Measurements from ENCODE around the gene ATP2B1.

DNA sequence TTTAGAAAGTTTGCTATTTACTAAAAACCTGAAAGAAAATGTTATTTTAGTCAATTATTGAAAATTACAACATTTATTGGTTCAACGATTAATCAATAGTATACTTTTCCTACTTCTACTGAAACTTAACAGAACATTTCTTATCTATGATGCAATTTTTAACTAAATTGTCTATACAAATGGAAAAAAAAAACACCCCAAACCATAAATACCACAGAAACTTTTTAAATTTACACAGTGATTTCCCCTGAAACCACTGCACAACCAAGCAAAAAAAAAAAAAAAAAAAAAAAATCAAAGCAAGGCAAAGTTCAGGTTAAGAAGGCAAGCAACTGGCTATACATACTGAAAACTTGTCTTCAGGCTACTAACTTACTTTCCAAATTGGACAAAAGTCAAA lies 110.9 kb downstream of the ATP2B1 start:
- TF ChIP-seq MYC (IDR thresholded peaks at IDR 0.05; ENCODE audit: low read depth, low read length) (no peak), EZH2 (IDR thresholded peaks at IDR 0.05; ENCODE audit: borderline replicate concordance, low read depth, low read length, severe bottlenecking) (no peak), POLR2A (IDR thresholded peaks at IDR 0.05; ENCODE audit: low read depth, low read length) (no peak), POLR2AphosphoS5 (IDR thresholded peaks at IDR 0.05; ENCODE audit: insufficient read depth, low read depth, low read length) (no peak), GATA2 (IDR thresholded peaks at IDR 0.05; ENCODE audit: insufficient read depth, insufficient read length, low read depth, low read length) (no peak)
- TF ChIP-seq, protein P1, sequence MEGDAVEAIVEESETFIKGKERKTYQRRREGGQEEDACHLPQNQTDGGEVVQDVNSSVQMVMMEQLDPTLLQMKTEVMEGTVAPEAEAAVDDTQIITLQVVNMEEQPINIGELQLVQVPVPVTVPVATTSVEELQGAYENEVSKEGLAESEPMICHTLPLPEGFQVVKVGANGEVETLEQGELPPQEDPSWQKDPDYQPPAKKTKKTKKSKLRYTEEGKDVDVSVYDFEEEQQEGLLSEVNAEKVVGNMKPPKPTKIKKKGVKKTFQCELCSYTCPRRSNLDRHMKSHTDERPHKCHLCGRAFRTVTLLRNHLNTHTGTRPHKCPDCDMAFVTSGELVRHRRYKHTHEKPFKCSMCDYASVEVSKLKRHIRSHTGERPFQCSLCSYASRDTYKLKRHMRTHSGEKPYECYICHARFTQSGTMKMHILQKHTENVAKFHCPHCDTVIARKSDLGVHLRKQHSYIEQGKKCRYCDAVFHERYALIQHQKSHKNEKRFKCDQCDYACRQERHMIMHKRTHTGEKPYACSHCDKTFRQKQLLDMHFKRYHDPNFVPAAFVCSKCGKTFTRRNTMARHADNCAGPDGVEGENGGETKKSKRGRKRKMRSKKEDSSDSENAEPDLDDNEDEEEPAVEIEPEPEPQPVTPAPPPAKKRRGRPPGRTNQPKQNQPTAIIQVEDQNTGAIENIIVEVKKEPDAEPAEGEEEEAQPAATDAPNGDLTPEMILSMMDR (IDR thresholded peaks at IDR 0.05; ENCODE audit: extremely low read depth in 1 of 2, insufficient read depth in 1 of 2, low read depth in 1 of 2, low read length in 2 of 2) = no peak
- TF ChIP-seq, protein P2, sequence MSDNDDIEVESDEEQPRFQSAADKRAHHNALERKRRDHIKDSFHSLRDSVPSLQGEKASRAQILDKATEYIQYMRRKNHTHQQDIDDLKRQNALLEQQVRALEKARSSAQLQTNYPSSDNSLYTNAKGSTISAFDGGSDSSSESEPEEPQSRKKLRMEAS (IDR thresholded peaks at IDR 0.05; ENCODE audit: insufficient read depth, insufficient read length) = no peak

Measured in endothelial cell of umbilical vein (primary cell).